K562 (cell line): Measurements from ENCODE around the gene GRIN2D. TPM values are rescaled to one million over a fixed set of nuclear protein-coding genes. Genes with fewer than 3 reads are reported as not detected.

Source experiments
- ARID3B ChIP-seq: fragments of 250-450 bp; sonication (Bioruptor Pico); IDR thresholded peaks from 2 replicates; pipeline ENCODE4 v1.4.0; 2020; ENCODE audit warnings: borderline replicate concordance
- ETV6 ChIP-seq, 3 experiments: fragments of 150-350 bp in 1 of 3; sonication (generic) in 1 of 3; formaldehyde crosslinking in 1 of 3; IDR thresholded peaks; 2 replicates each; pipeline versions ENCODE4 v1.6.1 to v1.8.0; 2014 to 2022; ENCODE audit warnings: borderline replicate concordance in 2 of 3, low read depth in 2 of 3, antibody characterized with exemption in 1 of 3, low read length in 1 of 3, mild to moderate bottlenecking in 1 of 3, missing genetic modification reagents in 1 of 3
- MBD2 ChIP-seq: sonication (generic); IDR thresholded peaks from 2 replicates; pipeline ENCODE4 v1.6.1; 2016; ENCODE audit warnings: low read depth, borderline replicate concordance
- POLR2B ChIP-seq: fragments of 450-650 bp; IDR thresholded peaks from 2 replicates; pipeline ENCODE4 v1.6.1; 2018; ENCODE audit warnings: low read depth; ENCODE audit not compliant: partially characterized antibody
- RBM25 ChIP-seq: fragments of 200-400 bp; formaldehyde crosslinking; IDR thresholded peaks from 2 replicates; pipeline ENCODE4 v1.6.1; 2018; ENCODE audit warnings: low read length, low read depth, moderate library complexity; ENCODE audit not compliant: severe bottlenecking
- RFX5 ChIP-seq: IDR thresholded peaks from 2 replicates; pipeline ENCODE4 v1.6.1; 2011; ENCODE audit warnings: low read depth, mild to moderate bottlenecking, improper control_type of control experiment, low read length
- RNF2 ChIP-seq: sonication (generic); IDR thresholded peaks from 2 replicates; pipeline ENCODE4 v1.6.1; 2016
- ZBTB11 ChIP-seq, 3 experiments: fragments of 200-800 bp in 1 of 3; fragments of 250-450 bp in 1 of 3; fragments of 450-650 bp in 1 of 3; sonication (Bioruptor Pico) in 1 of 3; sonication (Bioruptor generic) in 1 of 3; formaldehyde crosslinking in 1 of 3; IDR thresholded peaks; 2 replicates each; pipeline versions ENCODE4 v1.6.1 to v1.8.0; 2016 to 2022; ENCODE audit warnings: mild to moderate bottlenecking in 2 of 3, missing genetic modification characterization in 2 of 3, missing compliant biosample characterization in 1 of 3, moderate library complexity in 1 of 3
- polyA plus RNA-seq, 8 experiments: library from polyadenylated mRNA; depleted of rRNA in 4 of 8; stranded (reverse) in 5 of 8; unstranded in 3 of 8; fragments of >200 nt; fragmentation: Nextera tagmentation in 2 of 8; fragmentation: Illumina TruSeq in 1 of 8; extraction: Ambion mirVana in 2 of 8; extraction: Trizol in 1 of 8; gene quantifications; 2 replicates each; pipeline versions ENCODE4 v1.2.1 to v1.2.3, GENCODE V29; 2011 to 2014; ENCODE audit warnings: inconsistent platforms in 1 of 8, missing spikeins in 1 of 8
- total RNA-seq, 7 experiments: library from RNA; depleted of rRNA in 6 of 7; stranded (reverse); fragments of >200 nt in 6 of 7; fragmentation: Illumina TruSeq in 2 of 7; extraction: Trizol in 2 of 7; gene quantifications; 2 replicates each; pipeline versions ENCODE4 v1.2.1 to v1.2.3, GENCODE V29; 2011 to 2021; ENCODE audit warnings: low replicate concordance in 1 of 7
- TF ChIP-seq, protein P1 (sequence below), 2 experiments: fragments of 450-650 bp; IDR thresholded peaks; 2 replicates each; pipeline ENCODE4 v1.6.1; 2018; ENCODE audit warnings: mild to moderate bottlenecking in 2 of 2, low read depth in 1 of 2; ENCODE audit not compliant: partially characterized antibody in 2 of 2
- TF ChIP-seq, protein P2 (sequence below): sonication (generic); formaldehyde crosslinking; IDR thresholded peaks from 2 replicates; pipeline ENCODE4 v1.9.0; 2022; ENCODE audit warnings: mild to moderate bottlenecking, missing genetic modification reagents
- TF ChIP-seq, protein P3 (sequence below): sonication (generic); formaldehyde crosslinking; IDR thresholded peaks from 2 replicates; pipeline ENCODE4 v1.8.0; 2022; ENCODE audit warnings: mild to moderate bottlenecking, missing genetic modification reagents, borderline replicate concordance

The GRIN2D gene
- total and polyA plus RNA-seq, 9 of the 15 experiments (the other 6 are each of a cell fraction or from before 2014, with no cell fraction given): 0.32 to 31.5 (median 1.8) TPM

DNA sequence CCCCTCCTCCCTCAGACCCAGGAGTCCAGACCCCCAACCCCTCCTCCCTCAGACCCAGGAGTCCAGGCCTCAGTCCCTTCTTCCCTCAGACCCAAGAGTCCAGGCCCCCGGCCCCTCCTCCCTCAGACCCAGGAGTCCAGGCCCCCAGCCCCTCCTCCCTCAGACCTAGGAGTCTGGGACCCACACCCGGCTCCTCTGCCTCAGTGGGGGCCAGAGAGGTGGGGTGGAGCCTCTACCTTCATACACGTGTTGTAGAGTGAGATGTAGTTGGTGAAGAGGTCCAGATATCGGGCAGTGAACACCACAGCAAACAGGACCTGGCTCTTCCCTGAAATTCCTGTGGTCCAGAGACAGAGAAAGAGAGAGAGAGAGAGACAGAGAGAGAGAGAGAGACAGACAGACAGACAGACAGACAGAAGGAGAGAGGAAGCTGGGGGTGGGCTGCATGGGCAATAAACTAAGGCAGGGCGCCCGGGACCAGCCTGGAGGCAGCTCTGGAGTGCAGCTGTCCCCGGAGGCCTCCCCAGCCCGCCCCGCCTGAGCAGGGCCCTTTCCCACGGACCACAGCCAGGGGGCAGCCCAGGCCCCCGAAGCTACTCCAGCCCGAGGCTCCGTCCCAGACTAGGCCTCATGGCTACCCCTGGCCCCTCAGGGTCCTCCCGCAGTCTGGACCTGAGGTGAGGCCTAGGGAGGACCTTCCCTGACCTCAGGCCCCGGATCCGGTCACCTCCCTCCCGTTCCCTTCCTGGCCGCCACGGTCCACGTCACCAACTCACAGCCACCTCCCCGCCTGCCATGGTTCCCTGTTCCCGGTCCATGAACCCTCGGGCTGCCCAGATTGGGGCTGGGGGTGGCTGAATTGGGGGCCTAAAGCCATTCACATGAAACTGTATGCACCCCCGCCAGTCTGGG is 3.0 kb upstream of the GRIN2D start (continued):
- TF ChIP-seq RBM25: no peak
- no peak for TF ChIP-seq POLR2B
- no peak for TF ChIP-seq ETV6 (IDR thresholded peaks at IDR 0.05; ENCODE audit: borderline replicate concordance in 1 of 2, low read depth in 2 of 2, low read length in 1 of 2)
- TF ChIP-seq ETV6 (CRISPR knock-in tag; IDR thresholded peaks at IDR 0.05; ENCODE audit: borderline replicate concordance): 0 out of 2 replicates have a peak, but pooled peaks have one; percentile 34
- TF ChIP-seq, protein P1, sequence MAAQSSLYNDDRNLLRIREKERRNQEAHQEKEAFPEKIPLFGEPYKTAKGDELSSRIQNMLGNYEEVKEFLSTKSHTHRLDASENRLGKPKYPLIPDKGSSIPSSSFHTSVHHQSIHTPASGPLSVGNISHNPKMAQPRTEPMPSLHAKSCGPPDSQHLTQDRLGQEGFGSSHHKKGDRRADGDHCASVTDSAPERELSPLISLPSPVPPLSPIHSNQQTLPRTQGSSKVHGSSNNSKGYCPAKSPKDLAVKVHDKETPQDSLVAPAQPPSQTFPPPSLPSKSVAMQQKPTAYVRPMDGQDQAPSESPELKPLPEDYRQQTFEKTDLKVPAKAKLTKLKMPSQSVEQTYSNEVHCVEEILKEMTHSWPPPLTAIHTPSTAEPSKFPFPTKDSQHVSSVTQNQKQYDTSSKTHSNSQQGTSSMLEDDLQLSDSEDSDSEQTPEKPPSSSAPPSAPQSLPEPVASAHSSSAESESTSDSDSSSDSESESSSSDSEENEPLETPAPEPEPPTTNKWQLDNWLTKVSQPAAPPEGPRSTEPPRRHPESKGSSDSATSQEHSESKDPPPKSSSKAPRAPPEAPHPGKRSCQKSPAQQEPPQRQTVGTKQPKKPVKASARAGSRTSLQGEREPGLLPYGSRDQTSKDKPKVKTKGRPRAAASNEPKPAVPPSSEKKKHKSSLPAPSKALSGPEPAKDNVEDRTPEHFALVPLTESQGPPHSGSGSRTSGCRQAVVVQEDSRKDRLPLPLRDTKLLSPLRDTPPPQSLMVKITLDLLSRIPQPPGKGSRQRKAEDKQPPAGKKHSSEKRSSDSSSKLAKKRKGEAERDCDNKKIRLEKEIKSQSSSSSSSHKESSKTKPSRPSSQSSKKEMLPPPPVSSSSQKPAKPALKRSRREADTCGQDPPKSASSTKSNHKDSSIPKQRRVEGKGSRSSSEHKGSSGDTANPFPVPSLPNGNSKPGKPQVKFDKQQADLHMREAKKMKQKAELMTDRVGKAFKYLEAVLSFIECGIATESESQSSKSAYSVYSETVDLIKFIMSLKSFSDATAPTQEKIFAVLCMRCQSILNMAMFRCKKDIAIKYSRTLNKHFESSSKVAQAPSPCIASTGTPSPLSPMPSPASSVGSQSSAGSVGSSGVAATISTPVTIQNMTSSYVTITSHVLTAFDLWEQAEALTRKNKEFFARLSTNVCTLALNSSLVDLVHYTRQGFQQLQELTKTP (IDR thresholded peaks at IDR 0.05; ENCODE audit: low read depth in 1 of 2, partially characterized antibody in 2 of 2): peak in 1 of 2 experiments; percentile 74
- TF ChIP-seq ZBTB11 (CRISPR knock-in tag; IDR thresholded peaks at IDR 0.05): no peak
- TF ChIP-seq RNF2: no peak
- no peak for TF ChIP-seq ARID3B (CRISPR knock-in tag)
- TF ChIP-seq, protein P2, sequence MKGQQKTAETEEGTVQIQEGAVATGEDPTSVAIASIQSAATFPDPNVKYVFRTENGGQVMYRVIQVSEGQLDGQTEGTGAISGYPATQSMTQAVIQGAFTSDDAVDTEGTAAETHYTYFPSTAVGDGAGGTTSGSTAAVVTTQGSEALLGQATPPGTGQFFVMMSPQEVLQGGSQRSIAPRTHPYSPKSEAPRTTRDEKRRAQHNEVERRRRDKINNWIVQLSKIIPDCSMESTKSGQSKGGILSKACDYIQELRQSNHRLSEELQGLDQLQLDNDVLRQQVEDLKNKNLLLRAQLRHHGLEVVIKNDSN (CRISPR knock-in tag): peak; percentile 35; the same call in 1 of the 2 replicates
- TF ChIP-seq RFX5: no peak
- TF ChIP-seq MBD2: 0 out of 2 replicates have a peak, but pooled peaks have one; percentile 14
- TF ChIP-seq, protein P3, sequence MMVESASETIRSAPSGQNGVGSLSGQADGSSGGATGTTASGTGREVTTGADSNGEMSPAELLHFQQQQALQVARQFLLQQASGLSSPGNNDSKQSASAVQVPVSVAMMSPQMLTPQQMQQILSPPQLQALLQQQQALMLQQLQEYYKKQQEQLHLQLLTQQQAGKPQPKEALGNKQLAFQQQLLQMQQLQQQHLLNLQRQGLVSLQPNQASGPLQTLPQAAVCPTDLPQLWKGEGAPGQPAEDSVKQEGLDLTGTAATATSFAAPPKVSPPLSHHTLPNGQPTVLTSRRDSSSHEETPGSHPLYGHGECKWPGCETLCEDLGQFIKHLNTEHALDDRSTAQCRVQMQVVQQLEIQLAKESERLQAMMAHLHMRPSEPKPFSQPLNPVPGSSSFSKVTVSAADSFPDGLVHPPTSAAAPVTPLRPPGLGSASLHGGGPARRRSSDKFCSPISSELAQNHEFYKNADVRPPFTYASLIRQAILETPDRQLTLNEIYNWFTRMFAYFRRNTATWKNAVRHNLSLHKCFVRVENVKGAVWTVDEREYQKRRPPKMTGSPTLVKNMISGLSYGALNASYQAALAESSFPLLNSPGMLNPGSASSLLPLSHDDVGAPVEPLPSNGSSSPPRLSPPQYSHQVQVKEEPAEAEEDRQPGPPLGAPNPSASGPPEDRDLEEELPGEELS (CRISPR knock-in tag): peak; percentile 89; the same call in 1 of the 2 replicates
